K562 (cell line): ENCODE measurements around the gene AVPR1B. TPM values are rescaled to one million over a fixed set of nuclear protein-coding genes. Genes with fewer than 3 reads are reported as not detected.

Source experiments
- ARID1B ChIP-seq: fragments of 450-650 bp; IDR thresholded peaks from 2 replicates; pipeline ENCODE4 v1.6.1; 2016; ENCODE audit warnings: antibody characterized with exemption, mild to moderate bottlenecking, inconsistent platforms
- ATF7 ChIP-seq: fragments of 450-650 bp; IDR thresholded peaks from 2 replicates; pipeline ENCODE4 v1.7.1; 2014; ENCODE audit warnings: mild to moderate bottlenecking, moderate library complexity
- BHLHE40 ChIP-seq: IDR thresholded peaks from 2 replicates; pipeline ENCODE4 v1.6.1; 2011; ENCODE audit warnings: low read length, improper control_type of control experiment
- BRD9 ChIP-seq: fragments of 450-650 bp; IDR thresholded peaks from 2 replicates; pipeline ENCODE4 v1.6.1; 2018; ENCODE audit warnings: low read depth; ENCODE audit not compliant: partially characterized antibody
- CBFA2T3 ChIP-seq: fragments of 450-650 bp; IDR thresholded peaks from 2 replicates; pipeline ENCODE4 v1.6.1; 2017
- CSDE1 ChIP-seq, 2 experiments: fragments of 450-650 bp; IDR thresholded peaks; 2 replicates each; pipeline ENCODE4 v1.6.1; 2016; ENCODE audit warnings: mild to moderate bottlenecking in 1 of 2
- KDM1A ChIP-seq, 2 experiments: fragments of 450-650 bp; IDR thresholded peaks; 2 replicates each; pipeline ENCODE4 v1.6.1; 2016; ENCODE audit warnings: mild to moderate bottlenecking in 2 of 2
- NFIX ChIP-seq: fragments of 250-450 bp; sonication (Bioruptor Pico); IDR thresholded peaks from 2 replicates; pipeline ENCODE4 v1.4.0; 2020; ENCODE audit warnings: low read depth, mild to moderate bottlenecking, moderate library complexity
- NR2C2 ChIP-seq, 2 experiments: fragments of 200-800 bp in 1 of 2; sonication (Bioruptor generic) in 1 of 2; sonication (generic) in 1 of 2; formaldehyde crosslinking in 1 of 2; IDR thresholded peaks; 2 replicates each; pipeline versions ENCODE4 v1.6.1 to v1.8.0; 2016 to 2022; ENCODE audit warnings: mild to moderate bottlenecking in 1 of 2, missing compliant biosample characterization in 1 of 2, missing genetic modification characterization in 1 of 2, missing genetic modification reagents in 1 of 2
- NRF1 ChIP-seq, 2 experiments: fragments of 450-650 bp; IDR thresholded peaks in 1 of 2; conservative IDR thresholded peaks in 1 of 2; 2 replicates each; pipeline ENCODE4 v1.6.1; 2014; ENCODE audit warnings: mild to moderate bottlenecking in 2 of 2
- RAD21 ChIP-seq, 2 experiments: fragments of 250-450 bp in 1 of 2; fragments of 450-650 bp in 1 of 2; sonication (Bioruptor Pico) in 1 of 2; formaldehyde crosslinking in 1 of 2; IDR thresholded peaks in 1 of 2; conservative IDR thresholded peaks in 1 of 2; 2 replicates each; pipeline versions ENCODE4 v1.4.0 to v1.8.0; 2020 to 2022; ENCODE audit warnings: mild to moderate bottlenecking in 2 of 2, moderate library complexity in 1 of 2
- RB1 ChIP-seq: fragments of 450-650 bp; IDR thresholded peaks from 2 replicates; pipeline ENCODE4 v1.6.1; 2017; ENCODE audit warnings: low read depth, mild to moderate bottlenecking
- RBM15 ChIP-seq: fragments of 200-400 bp; formaldehyde crosslinking; IDR thresholded peaks from 2 replicates; pipeline ENCODE4 v1.6.1; 2018; ENCODE audit warnings: mild to moderate bottlenecking, low read length, moderate library complexity; ENCODE audit not compliant: insufficient read depth
- RBM25 ChIP-seq: fragments of 200-400 bp; formaldehyde crosslinking; IDR thresholded peaks from 2 replicates; pipeline ENCODE4 v1.6.1; 2018; ENCODE audit warnings: low read length, low read depth, moderate library complexity; ENCODE audit not compliant: severe bottlenecking
- SMAD4 ChIP-seq: fragments of 250-450 bp; sonication (Bioruptor Pico); conservative IDR thresholded peaks from 2 replicates; pipeline ENCODE4 v1.8.0; 2021; ENCODE audit warnings: inconsistent platforms, mild to moderate bottlenecking, moderate library complexity
- SMARCA4 ChIP-seq: fragments of 450-650 bp; IDR thresholded peaks from 2 replicates; pipeline ENCODE4 v1.6.1; 2016
- TCFL5 ChIP-seq: fragments of 250-450 bp; sonication (Bioruptor Pico); conservative IDR thresholded peaks from 2 replicates; pipeline ENCODE4 v1.6.1; 2021; ENCODE audit warnings: mild to moderate bottlenecking, moderate library complexity, matching md5 sums
- ZNF384 ChIP-seq: IDR thresholded peaks from 2 replicates; pipeline ENCODE4 v1.6.1; 2012; ENCODE audit warnings: low read depth, low read length, improper control_type of control experiment
- polyA plus RNA-seq, 8 experiments: library from polyadenylated mRNA; depleted of rRNA in 4 of 8; stranded (reverse) in 5 of 8; unstranded in 3 of 8; fragments of >200 nt; fragmentation: Nextera tagmentation in 2 of 8; fragmentation: Illumina TruSeq in 1 of 8; extraction: Ambion mirVana in 2 of 8; extraction: Trizol in 1 of 8; gene quantifications; 2 replicates each; pipeline versions ENCODE4 v1.2.1 to v1.2.3, GENCODE V29; 2011 to 2014; ENCODE audit warnings: inconsistent platforms in 1 of 8, missing spikeins in 1 of 8
- total RNA-seq, 7 experiments: library from RNA; depleted of rRNA in 6 of 7; stranded (reverse); fragments of >200 nt in 6 of 7; fragmentation: Illumina TruSeq in 2 of 7; extraction: Trizol in 2 of 7; gene quantifications; 2 replicates each; pipeline versions ENCODE4 v1.2.1 to v1.2.3, GENCODE V29; 2011 to 2021; ENCODE audit warnings: low replicate concordance in 1 of 7
- TF ChIP-seq, protein P1 (sequence below): fragments of 200-800 bp; sonication (Bioruptor generic); IDR thresholded peaks from 2 replicates; pipeline ENCODE4 v1.6.1; 2016; ENCODE audit warnings: missing genetic modification characterization, missing compliant biosample characterization
- TF ChIP-seq, protein P2 (sequence below): IDR thresholded peaks from 2 replicates; pipeline ENCODE4 v1.6.1; 2012; ENCODE audit warnings: low read depth, low read length, improper control_type of control experiment, borderline replicate concordance
- TF ChIP-seq, protein P3 (sequence below): sonication (generic); formaldehyde crosslinking; IDR thresholded peaks from 2 replicates; pipeline ENCODE4 v1.4.0; 2020; ENCODE audit warnings: mild to moderate bottlenecking, missing genetic modification reagents

AVPR1B gene
- total and polyA plus RNA-seq, 9 of the 15 experiments (the other 6 are each of a cell fraction or from before 2014, with no cell fraction given): not detected

DNA sequence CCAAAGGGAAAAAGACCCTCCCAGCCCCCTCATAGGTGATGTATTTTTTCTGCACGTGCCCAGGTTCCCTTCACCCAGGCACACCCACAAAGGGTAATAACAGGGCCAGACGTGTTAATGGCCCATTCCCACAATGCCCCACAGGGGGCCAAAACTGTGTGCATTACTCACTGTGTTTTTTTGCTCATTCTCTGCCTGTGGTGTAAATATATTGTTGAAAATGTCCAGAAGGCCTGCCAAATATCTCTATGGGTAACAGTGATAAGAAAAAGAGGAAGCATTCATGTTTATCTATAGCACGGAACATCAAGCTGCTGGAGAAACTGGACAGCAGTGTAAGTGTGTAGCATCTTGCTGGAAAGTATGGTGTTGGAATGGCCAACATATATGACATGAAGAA, 42.3 kb downstream of the AVPR1B start (continued):
- no peak; the same call in 1 of the 2 replicates for TF ChIP-seq TCFL5 (CRISPR knock-in tag)
- peak; percentile 54; the same call in 1 of the 2 replicates for TF ChIP-seq ATF7
- peak; percentile 88 for TF ChIP-seq BHLHE40
- TF ChIP-seq, protein P1, sequence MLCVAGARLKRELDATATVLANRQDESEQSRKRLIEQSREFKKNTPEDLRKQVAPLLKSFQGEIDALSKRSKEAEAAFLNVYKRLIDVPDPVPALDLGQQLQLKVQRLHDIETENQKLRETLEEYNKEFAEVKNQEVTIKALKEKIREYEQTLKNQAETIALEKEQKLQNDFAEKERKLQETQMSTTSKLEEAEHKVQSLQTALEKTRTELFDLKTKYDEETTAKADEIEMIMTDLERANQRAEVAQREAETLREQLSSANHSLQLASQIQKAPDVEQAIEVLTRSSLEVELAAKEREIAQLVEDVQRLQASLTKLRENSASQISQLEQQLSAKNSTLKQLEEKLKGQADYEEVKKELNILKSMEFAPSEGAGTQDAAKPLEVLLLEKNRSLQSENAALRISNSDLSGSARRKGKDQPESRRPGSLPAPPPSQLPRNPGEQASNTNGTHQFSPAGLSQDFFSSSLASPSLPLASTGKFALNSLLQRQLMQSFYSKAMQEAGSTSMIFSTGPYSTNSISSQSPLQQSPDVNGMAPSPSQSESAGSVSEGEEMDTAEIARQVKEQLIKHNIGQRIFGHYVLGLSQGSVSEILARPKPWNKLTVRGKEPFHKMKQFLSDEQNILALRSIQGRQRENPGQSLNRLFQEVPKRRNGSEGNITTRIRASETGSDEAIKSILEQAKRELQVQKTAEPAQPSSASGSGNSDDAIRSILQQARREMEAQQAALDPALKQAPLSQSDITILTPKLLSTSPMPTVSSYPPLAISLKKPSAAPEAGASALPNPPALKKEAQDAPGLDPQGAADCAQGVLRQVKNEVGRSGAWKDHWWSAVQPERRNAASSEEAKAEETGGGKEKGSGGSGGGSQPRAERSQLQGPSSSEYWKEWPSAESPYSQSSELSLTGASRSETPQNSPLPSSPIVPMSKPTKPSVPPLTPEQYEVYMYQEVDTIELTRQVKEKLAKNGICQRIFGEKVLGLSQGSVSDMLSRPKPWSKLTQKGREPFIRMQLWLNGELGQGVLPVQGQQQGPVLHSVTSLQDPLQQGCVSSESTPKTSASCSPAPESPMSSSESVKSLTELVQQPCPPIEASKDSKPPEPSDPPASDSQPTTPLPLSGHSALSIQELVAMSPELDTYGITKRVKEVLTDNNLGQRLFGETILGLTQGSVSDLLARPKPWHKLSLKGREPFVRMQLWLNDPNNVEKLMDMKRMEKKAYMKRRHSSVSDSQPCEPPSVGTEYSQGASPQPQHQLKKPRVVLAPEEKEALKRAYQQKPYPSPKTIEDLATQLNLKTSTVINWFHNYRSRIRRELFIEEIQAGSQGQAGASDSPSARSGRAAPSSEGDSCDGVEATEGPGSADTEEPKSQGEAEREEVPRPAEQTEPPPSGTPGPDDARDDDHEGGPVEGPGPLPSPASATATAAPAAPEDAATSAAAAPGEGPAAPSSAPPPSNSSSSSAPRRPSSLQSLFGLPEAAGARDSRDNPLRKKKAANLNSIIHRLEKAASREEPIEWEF (CRISPR knock-in tag): no peak
- no peak for TF ChIP-seq RBM15
- no peak for TF ChIP-seq NRF1 (conservative IDR thresholded peaks at IDR 0.05 in 1 of 2, IDR thresholded peaks at IDR 0.05 in 1 of 2)
- no peak for TF ChIP-seq BRD9
- TF ChIP-seq NR2C2 (CRISPR knock-in tag; IDR thresholded peaks at IDR 0.05): no peak
- 0 out of 2 replicates have a peak, but pooled peaks have one; percentile 10 for TF ChIP-seq NR2C2 (tag; IDR thresholded peaks at IDR 0.05)
- peak; percentile 6 to 27; a peak in 1 of 4 replicates for TF ChIP-seq RAD21 (CRISPR knock-in tag; conservative IDR thresholded peaks at IDR 0.05 in 1 of 2, IDR thresholded peaks at IDR 0.05 in 1 of 2)
- peak; percentile 43 to 52; a peak in 3 of 4 replicates for TF ChIP-seq KDM1A (IDR thresholded peaks at IDR 0.05)
- TF ChIP-seq CSDE1 (IDR thresholded peaks at IDR 0.05): no peak
- TF ChIP-seq RBM25: no peak
- peak; percentile 93 for TF ChIP-seq CBFA2T3
- TF ChIP-seq RB1: no peak
- TF ChIP-seq ZNF384: peak; percentile 81
- no peak for TF ChIP-seq NFIX (CRISPR knock-in tag)
- TF ChIP-seq, protein P2, sequence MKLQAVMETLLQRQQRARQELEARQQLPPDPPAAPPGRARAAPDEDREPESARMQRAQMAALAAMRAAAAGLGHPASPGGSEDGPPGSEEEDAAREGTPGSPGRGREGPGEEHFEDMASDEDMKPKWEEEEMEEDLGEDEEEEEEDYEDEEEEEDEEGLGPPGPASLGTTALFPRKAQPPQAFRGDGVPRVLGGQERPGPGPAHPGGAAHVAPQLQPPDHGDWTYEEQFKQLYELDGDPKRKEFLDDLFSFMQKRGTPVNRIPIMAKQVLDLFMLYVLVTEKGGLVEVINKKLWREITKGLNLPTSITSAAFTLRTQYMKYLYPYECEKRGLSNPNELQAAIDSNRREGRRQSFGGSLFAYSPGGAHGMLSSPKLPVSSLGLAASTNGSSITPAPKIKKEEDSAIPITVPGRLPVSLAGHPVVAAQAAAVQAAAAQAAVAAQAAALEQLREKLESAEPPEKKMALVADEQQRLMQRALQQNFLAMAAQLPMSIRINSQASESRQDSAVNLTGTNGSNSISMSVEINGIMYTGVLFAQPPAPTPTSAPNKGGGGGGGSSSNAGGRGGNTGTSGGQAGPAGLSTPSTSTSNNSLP: 0 out of 2 replicates have a peak, but pooled peaks have one; percentile 30
- TF ChIP-seq ARID1B: peak; percentile 92
- TF ChIP-seq, protein P3, sequence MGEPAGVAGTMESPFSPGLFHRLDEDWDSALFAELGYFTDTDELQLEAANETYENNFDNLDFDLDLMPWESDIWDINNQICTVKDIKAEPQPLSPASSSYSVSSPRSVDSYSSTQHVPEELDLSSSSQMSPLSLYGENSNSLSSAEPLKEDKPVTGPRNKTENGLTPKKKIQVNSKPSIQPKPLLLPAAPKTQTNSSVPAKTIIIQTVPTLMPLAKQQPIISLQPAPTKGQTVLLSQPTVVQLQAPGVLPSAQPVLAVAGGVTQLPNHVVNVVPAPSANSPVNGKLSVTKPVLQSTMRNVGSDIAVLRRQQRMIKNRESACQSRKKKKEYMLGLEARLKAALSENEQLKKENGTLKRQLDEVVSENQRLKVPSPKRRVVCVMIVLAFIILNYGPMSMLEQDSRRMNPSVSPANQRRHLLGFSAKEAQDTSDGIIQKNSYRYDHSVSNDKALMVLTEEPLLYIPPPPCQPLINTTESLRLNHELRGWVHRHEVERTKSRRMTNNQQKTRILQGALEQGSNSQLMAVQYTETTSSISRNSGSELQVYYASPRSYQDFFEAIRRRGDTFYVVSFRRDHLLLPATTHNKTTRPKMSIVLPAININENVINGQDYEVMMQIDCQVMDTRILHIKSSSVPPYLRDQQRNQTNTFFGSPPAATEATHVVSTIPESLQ (CRISPR knock-in tag): no peak
- peak; percentile 90 for TF ChIP-seq SMARCA4
- peak; percentile 93 for TF ChIP-seq SMAD4
